B cell (primary cell): ENCODE data around the gene SLC5A10.

Source experiments
- CTCF ChIP-seq: fragments of 200-600 bp; IDR thresholded peaks from one replicate; pipeline ENCODE4 v1.8.0; 2022; ENCODE audit warnings: antibody characterized with exemption, mild to moderate bottlenecking
- EZH2 ChIP-seq: IDR thresholded peaks from 2 replicates; pipeline ENCODE4 v1.6.1; 2012; ENCODE audit warnings: borderline replicate concordance, low read depth, mild to moderate bottlenecking, moderate library complexity, low read length; ENCODE audit not compliant: insufficient read depth, poor library complexity, severe bottlenecking

- no peak for TF ChIP-seq CTCF
- TF ChIP-seq EZH2 = no peak
Measured at GRCh38 chr17:18964018-18964351, 12.0 kb downstream of the SLC5A10 start.
